Gastroesophageal sphincter (tissue), 4 donors: ENCODE data around the gene ATP5F1E. TPM values are rescaled to one million over a fixed set of nuclear protein-coding genes. Genes with fewer than 3 reads are reported as not detected.

ENCODE experiments used
- ATAC-seq: fragments of 150-250 bp; one replicate; pipeline ENCODE4 v1.9.1; 2016; ENCODE audit warnings: mild to moderate bottlenecking, moderate library complexity
- H3K27ac ChIP-seq, 4 donors: fragments of 200-600 bp; sonication (generic) in 3 of 4; 1 replicate in 3 of 4; 2 replicates in 1 of 4; pipeline ENCODE4 v1.5.1; 2016 to 2019
- H3K27me3 ChIP-seq: fragments of 200-600 bp; sonication (generic); one replicate; pipeline ENCODE4 v1.5.1; 2019
- H3K36me3 ChIP-seq, 2 donors: fragments of 200-600 bp; sonication (generic); one replicate each; pipeline ENCODE4 v1.5.1; 2019; ENCODE audit warnings: control low read depth in 1 of 2
- H3K4me1 ChIP-seq, 3 donors: fragments of 200-600 bp; sonication (generic); 1 replicate in 2 of 3; 2 replicates in 1 of 3; pipeline ENCODE4 v1.5.1; 2016 to 2019; ENCODE audit warnings: control low read depth in 2 of 3
- H3K4me3 ChIP-seq, 2 donors: fragments of 200-600 bp; sonication (generic); one replicate each; pipeline ENCODE4 v1.5.1; 2019; ENCODE audit warnings: mild to moderate bottlenecking in 1 of 2, moderate library complexity in 1 of 2
- H3K9me3 ChIP-seq, 3 donors: fragments of 200-600 bp; sonication (generic); one replicate each; pipeline ENCODE4 v1.5.1; 2017 to 2019; ENCODE audit warnings: control low read depth in 2 of 3
- EP300 ChIP-seq: sonication (generic); formaldehyde crosslinking; IDR thresholded peaks from one replicate; pipeline ENCODE4 v1.6.1; 2017; ENCODE audit warnings: antibody characterized with exemption, mild to moderate bottlenecking
- POLR2A ChIP-seq, 2 donors: fragments of 450-650 bp; IDR thresholded peaks; one replicate each; pipeline ENCODE4 v1.6.1; 2017; ENCODE audit warnings: antibody characterized with exemption in 2 of 2, mild to moderate bottlenecking in 2 of 2, moderate library complexity in 1 of 2
- POLR2AphosphoS5 ChIP-seq: sonication (generic); formaldehyde crosslinking; IDR thresholded peaks from one replicate; pipeline ENCODE4 v1.6.1; 2017; ENCODE audit warnings: antibody characterized with exemption
- WGBS, 2 donors: methylation state at CpG; one replicate each; pipeline ENCODE4 v1.1.5; 2018; ENCODE audit warnings: low coverage in 1 of 2; 5-methylcytosine and 5-hydroxymethylcytosine counted together
- total RNA-seq, 4 donors: library from RNA; depleted of rRNA; stranded (reverse); fragments of >200 nt; gene quantifications; one replicate each; pipeline ENCODE4 v1.1.0, GENCODE V29; 2016
- TF ChIP-seq, protein P1 (sequence below), 4 experiments: fragments of 200-600 bp in 2 of 4; fragments of 450-650 bp in 2 of 4; sonication (generic) in 1 of 4; IDR thresholded peaks; one replicate each; pipeline ENCODE4 v1.5.1; 2017 to 2019; ENCODE audit warnings: antibody characterized with exemption in 4 of 4, mild to moderate bottlenecking in 2 of 4, moderate library complexity in 2 of 4

The ATP5F1E gene
- total RNA-seq, 4 donors from 2014 or later = 23.1 to 40.6 (median 35.4) TPM

- 60 to 62% methylated on average over 2 to 3 of the region's 6 CpGs for WGBS, 2 donors
- no peaks in the 10 kb centered on the region for H3K4me1 ChIP-seq
- no peaks in the 10 kb centered on the region for H3K9me3 ChIP-seq
- H3K27me3 ChIP-seq = peaks cover 24% of the 10 kb centered on the region
- H3K27ac ChIP-seq = no peak overlapping the region
- H3K36me3 ChIP-seq = no peaks in the 10 kb centered on the region
- no peak for ATAC-seq
- TF ChIP-seq, protein P1, sequence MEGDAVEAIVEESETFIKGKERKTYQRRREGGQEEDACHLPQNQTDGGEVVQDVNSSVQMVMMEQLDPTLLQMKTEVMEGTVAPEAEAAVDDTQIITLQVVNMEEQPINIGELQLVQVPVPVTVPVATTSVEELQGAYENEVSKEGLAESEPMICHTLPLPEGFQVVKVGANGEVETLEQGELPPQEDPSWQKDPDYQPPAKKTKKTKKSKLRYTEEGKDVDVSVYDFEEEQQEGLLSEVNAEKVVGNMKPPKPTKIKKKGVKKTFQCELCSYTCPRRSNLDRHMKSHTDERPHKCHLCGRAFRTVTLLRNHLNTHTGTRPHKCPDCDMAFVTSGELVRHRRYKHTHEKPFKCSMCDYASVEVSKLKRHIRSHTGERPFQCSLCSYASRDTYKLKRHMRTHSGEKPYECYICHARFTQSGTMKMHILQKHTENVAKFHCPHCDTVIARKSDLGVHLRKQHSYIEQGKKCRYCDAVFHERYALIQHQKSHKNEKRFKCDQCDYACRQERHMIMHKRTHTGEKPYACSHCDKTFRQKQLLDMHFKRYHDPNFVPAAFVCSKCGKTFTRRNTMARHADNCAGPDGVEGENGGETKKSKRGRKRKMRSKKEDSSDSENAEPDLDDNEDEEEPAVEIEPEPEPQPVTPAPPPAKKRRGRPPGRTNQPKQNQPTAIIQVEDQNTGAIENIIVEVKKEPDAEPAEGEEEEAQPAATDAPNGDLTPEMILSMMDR (IDR thresholded peaks at IDR 0.05) = no peak
- no peak for TF ChIP-seq EP300
- no peak for TF ChIP-seq POLR2AphosphoS5
- TF ChIP-seq POLR2A (IDR thresholded peaks at IDR 0.05) = no peak
- H3K4me3 ChIP-seq = no peak overlapping the region
Measured at GRCh38 chr20:59051666-59052185, 19.6 kb upstream of the ATP5F1E start.

DNA sequence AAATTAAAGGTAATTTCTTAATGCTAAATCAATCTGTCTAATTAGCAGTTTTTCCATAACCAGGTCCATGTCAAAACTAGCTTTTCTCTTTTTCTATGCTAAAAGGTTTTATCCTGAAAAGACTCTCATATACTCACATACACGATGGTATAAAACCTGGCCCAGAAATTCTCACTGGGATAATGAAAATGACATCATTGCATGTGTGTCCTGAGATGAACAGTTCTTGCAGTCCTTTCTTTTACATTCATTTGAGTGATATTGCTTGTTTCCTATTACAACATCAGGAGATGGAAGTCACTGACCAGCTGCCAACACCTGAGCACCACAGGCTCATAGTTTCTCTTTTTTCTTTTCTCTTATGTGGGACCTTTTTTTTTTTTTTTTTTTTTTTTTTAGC is 18.3 kb upstream of the ATP5F1E start:
- no peak overlapping the region for H3K27ac ChIP-seq
- no peak for ATAC-seq
- no peaks in the 10 kb centered on the region for H3K36me3 ChIP-seq
- WGBS, 2 donors = 43 to 83% methylated on average over 1 of the region's 1 CpG
- H3K27me3 ChIP-seq = peaks cover 24% of the 10 kb centered on the region
- TF ChIP-seq, protein P1 (IDR thresholded peaks at IDR 0.05) = no peak
- TF ChIP-seq POLR2A (IDR thresholded peaks at IDR 0.05) (no peak), POLR2AphosphoS5 (no peak), EP300 (no peak)
- H3K4me3 ChIP-seq = no peak overlapping the region
- no peaks in the 10 kb centered on the region for H3K4me1 ChIP-seq
- H3K9me3 ChIP-seq = no peaks in the 10 kb centered on the region

- WGBS, 2 donors = 45 to 79% methylated on average over 2 of the region's 2 CpGs
- Histone ChIP-seq H3K27me3 (peaks cover 24% of the 10 kb centered on the region), H3K27ac (no peak overlapping the region), H3K4me3 (no peak overlapping the region), H3K36me3 (no peaks in the 10 kb centered on the region), H3K9me3 (no peaks in the 10 kb centered on the region), H3K4me1 (no peaks in the 10 kb centered on the region)
- TF ChIP-seq, protein P1 (IDR thresholded peaks at IDR 0.05) = no peak
- TF ChIP-seq EP300 (no peak), POLR2AphosphoS5 (no peak), POLR2A (IDR thresholded peaks at IDR 0.05) (no peak)
- no peak for ATAC-seq
Measured at GRCh38 chr20:59048681-59049030, 16.5 kb upstream of the ATP5F1E start.

- H3K27me3 ChIP-seq = peaks cover 24% of the 10 kb centered on the region
- no peak for ATAC-seq
- TF ChIP-seq, protein P1 (IDR thresholded peaks at IDR 0.05) = no peak
- TF ChIP-seq POLR2AphosphoS5 = no peak
- no peak for TF ChIP-seq POLR2A (IDR thresholded peaks at IDR 0.05)
- TF ChIP-seq EP300 = no peak
- H3K36me3 ChIP-seq = no peaks in the 10 kb centered on the region
- 79 to 86% methylated on average over 3 to 5 of the region's 5 CpGs for WGBS, 2 donors
- H3K4me1 ChIP-seq = peaks cover 0 to 5% (median 2%) of the 10 kb centered on the region in 3 donors
- H3K9me3 ChIP-seq = no peaks in the 10 kb centered on the region
- no peak overlapping the region for H3K4me3 ChIP-seq
- no peak overlapping the region for H3K27ac ChIP-seq
Measured at GRCh38 chr20:59047938-59048680, 16.0 kb upstream of the ATP5F1E start.

GRCh38 chr20:59046862-59047261 is 14.7 kb upstream of the ATP5F1E start:
- H3K4me1 ChIP-seq = peaks cover 0 to 13% (median 4%) of the 10 kb centered on the region in 3 donors
- H3K27ac ChIP-seq = no peak overlapping the region
- no peak for ATAC-seq
- no peaks in the 10 kb centered on the region for H3K9me3 ChIP-seq
- H3K4me3 ChIP-seq = no peak overlapping the region
- 88 to 100% methylated on average over 1 to 3 of the region's 3 CpGs for WGBS, 2 donors
- TF ChIP-seq POLR2AphosphoS5 (no peak), EP300 (no peak), POLR2A (IDR thresholded peaks at IDR 0.05) (no peak)
- TF ChIP-seq, protein P1 (IDR thresholded peaks at IDR 0.05) = no peak
- H3K27me3 ChIP-seq = peaks cover 19% of the 10 kb centered on the region
- H3K36me3 ChIP-seq = no peaks in the 10 kb centered on the region
